ENCODE results near the gene ZNF862. TPM values are rescaled to one million over a fixed set of nuclear protein-coding genes. Genes with fewer than 3 reads are reported as not detected.

ZNF862 gene
- total and polyA plus RNA-seq, 2 experiments from 2014 or later, result 0.94 to 2.3 TPM

GRCh38 chr7:149794661-149795060 is 43.5 kb upstream of the ZNF862 start (continued):
- no peak for TF ChIP-seq ZNF462 (CRISPR knock-in tag; IDR thresholded peaks at IDR 0.05)

- H3K9me3 Mint-ChIP-seq, result no peaks in the 10 kb centered on the region
- H3K27ac Mint-ChIP-seq, result no peak overlapping the region
- no peaks in the 10 kb centered on the region for H3K36me3 Mint-ChIP-seq (ENCODE audit: low read depth)
- Histone ChIP-seq H3K27me3 (ENCODE audit: insufficient read depth) (peaks cover 11% of the 10 kb centered on the region), H3K4me1 (ENCODE audit: insufficient read depth) (no peaks in the 10 kb centered on the region), H3K9me2 (ENCODE audit: insufficient read depth) (no peaks in the 10 kb centered on the region), H3F3A (replicated peaks; ENCODE audit: low read depth) (no peaks in the 10 kb centered on the region), H3K36me3 (ENCODE audit: insufficient read depth) (no peaks in the 10 kb centered on the region), H3K27ac (ENCODE audit: low read depth) (no peak overlapping the region), H3K4me2 (no peak overlapping the region), H3K79me2 (replicated peaks; ENCODE audit: insufficient read depth) (no peaks in the 10 kb centered on the region), H4K20me1 (replicated peaks; ENCODE audit: insufficient read depth) (no peaks in the 10 kb centered on the region), H3K4me3 (no peak overlapping the region), H2AFZ (no peak overlapping the region)
- DNase-seq (ENCODE audit: low spot score) (no peak), ATAC-seq (no peak)
- no peak overlapping the region for H3K4me3 Mint-ChIP-seq
- H3K4me1 Mint-ChIP-seq, result peaks cover 6% of the 10 kb centered on the region; the same call in 2 of the 3 replicates
- H3K27me3 Mint-ChIP-seq (ENCODE audit: insufficient read depth, low read depth, poor library complexity), result peaks cover 24% of the 10 kb centered on the region
- TF ChIP-seq JUNB (IDR thresholded peaks at IDR 0.05; ENCODE audit: unreplicated experiment) (no peak), ZNF462 (CRISPR knock-in tag; IDR thresholded peaks at IDR 0.05) (no peak), CTCF (conservative IDR thresholded peaks at IDR 0.05; ENCODE audit: low read depth in 2 of 2) (no peak), ETS1 (IDR thresholded peaks at IDR 0.05) (no peak), ZNF114 (CRISPR knock-in tag; IDR thresholded peaks at IDR 0.05) (no peak), STAT1 (IDR thresholded peaks at IDR 0.05; ENCODE audit: unreplicated experiment) (no peak), POLR2AphosphoS5 (IDR thresholded peaks at IDR 0.05; ENCODE audit: low read depth) (no peak)
Measured at GRCh38 chr7:149795126-149795525, 43.0 kb upstream of the ZNF862 start.
